ENCODE measurements around the gene MARCHF4. TPM values are rescaled to one million over a fixed set of nuclear protein-coding genes. Genes with fewer than 3 reads are reported as not detected.
A peak's percentile ranks its signal among the peaks of the same experiment; 100 is the strongest.

Gene MARCHF4
- polyA plus RNA-seq (2.4 to 9.2 TPM (median 5.3 TPM) in 3 replicates), polyA minus RNA-seq (2.8 to 17.9 TPM (median 5.9 TPM) in 3 replicates)
- polyA plus RNA-seq (2011; ENCODE audit: low read depth), result 0.06 TPM
- polyA plus RNA-seq (2011; cell fraction: cytosol; rRNA removed), result 4.9 and 6.2 TPM in 2 replicates
- polyA plus RNA-seq (2011; cell fraction: nucleus; rRNA removed), result 6.9 and 8.4 TPM in 2 replicates
- polyA plus RNA-seq (2012; ENCODE audit: low replicate concordance), result 0.59 and 16.4 TPM in 2 replicates
- 4.4 TPM for polyA minus RNA-seq (2011; cell fraction: cytosol; rRNA and poly(A)+ RNA removed)
- polyA minus RNA-seq (2011; cell fraction: nucleus; rRNA and poly(A)+ RNA removed), result 4.3 and 6.4 TPM in 2 replicates

DNA sequence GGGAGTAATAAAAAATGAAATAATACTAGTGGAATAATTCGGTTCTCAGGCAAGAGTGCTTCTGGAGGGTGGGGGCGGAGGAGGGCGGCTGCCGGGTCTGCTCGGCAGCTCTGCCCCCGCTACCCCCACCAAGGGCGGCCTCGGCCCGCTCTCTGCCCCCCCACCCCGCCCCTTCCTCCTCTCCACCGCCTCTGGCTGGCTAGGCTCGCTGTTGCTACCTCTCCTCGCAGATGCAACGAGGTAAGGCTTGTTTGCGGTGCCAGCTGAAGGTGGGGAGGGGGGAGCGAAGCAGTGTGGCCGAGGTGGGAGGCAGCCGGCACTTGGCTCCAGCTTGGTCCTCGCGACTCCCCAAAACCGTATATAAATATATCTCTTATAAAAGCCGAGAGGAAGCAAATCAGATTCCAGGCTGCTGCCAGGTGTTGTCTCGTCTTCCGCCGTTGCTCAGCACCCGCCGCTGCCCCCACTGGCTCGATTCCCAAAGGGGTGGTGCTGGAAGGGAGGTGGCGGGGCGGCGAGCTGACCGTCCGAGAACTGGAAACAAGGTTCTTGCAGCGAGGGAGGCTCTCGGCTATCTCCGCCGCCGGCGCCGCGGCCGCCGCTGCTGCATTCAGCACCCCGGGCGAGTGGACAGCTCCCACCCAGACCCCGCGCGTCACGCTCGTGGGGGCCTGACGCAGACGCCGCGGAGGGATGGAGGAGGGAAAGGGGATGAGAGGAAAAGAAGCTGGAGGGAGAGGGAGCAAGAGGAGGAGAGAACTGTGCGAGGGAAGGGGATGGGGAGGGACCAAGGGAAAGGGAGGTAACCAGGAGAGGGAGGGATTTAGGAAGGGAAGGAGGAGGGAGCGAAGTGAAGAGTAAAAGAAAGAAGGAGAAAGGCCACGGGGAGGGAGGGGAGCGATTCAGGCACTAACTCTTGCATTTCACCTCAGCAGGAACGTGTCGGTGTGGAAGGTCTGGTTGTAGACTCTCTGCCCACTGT is at the start of gene MARCHF4:
Gene MARCHF4 (minus strand): TSS at position 763 of the 982 bp plus-strand sequence. CDS start 2,223 bp downstream, outside the sequence.
- peak within 1 kb of the TSS; percentile 99 for H3K4me2 ChIP-seq (ENCODE audit: control insufficient read depth, extremely low read depth, insufficient read depth, low read depth, low read length)
- H4K20me1 ChIP-seq (ENCODE audit: control insufficient read depth, extremely low read depth, insufficient read depth, low read length), result peaks cover 3% of the 10 kb centered on the region
- no peaks in the 10 kb centered on the region for H3K27me3 ChIP-seq (ENCODE audit: control insufficient read depth, extremely low read depth, insufficient read depth, low read length)
- peak within 1 kb of the TSS; percentile 80 for H2AFZ ChIP-seq (ENCODE audit: control insufficient read depth, low read length)
- H3K4me3 ChIP-seq (ENCODE audit: control insufficient read depth in 2 of 3, extremely low read depth in 1 of 3, insufficient read depth in 2 of 3, low read depth in 1 of 3, low read length in 3 of 3), result peak within 1 kb of the TSS; percentile 48 to 79 (median 77)
- peaks cover 50% of the 10 kb centered on the region for H3K4me1 ChIP-seq (ENCODE audit: control insufficient read depth, extremely low read depth, insufficient read depth, low read length)
- DNase-seq (ENCODE audit: low read depth, low spot score), result peak; percentile 63
- no peaks in the 10 kb centered on the region for H3K9me3 ChIP-seq (ENCODE audit: control insufficient read depth, low read depth, low read length)
- no peak for FAIRE-seq
- peak within 1 kb of the TSS; percentile 70 for H3K27ac ChIP-seq (ENCODE audit: control insufficient read depth, insufficient read depth, low read length)
- no peak for TF ChIP-seq CTCF (optimal IDR thresholded peaks at IDR 0.05 in 1 of 3, IDR thresholded peaks at IDR 0.05 in 1 of 3, conservative IDR thresholded peaks at IDR 0.05 in 1 of 3; ENCODE audit: extremely low read depth in 1 of 3, insufficient read depth in 2 of 3, low read length in 3 of 3)
- no peak for TF ChIP-seq EZH2 (IDR thresholded peaks at IDR 0.05; ENCODE audit: low read length)
- no peaks in the 10 kb centered on the region for H3K36me3 ChIP-seq (ENCODE audit: control insufficient read depth in 2 of 2, extremely low read depth in 1 of 2, insufficient read depth in 2 of 2, low read length in 2 of 2)
- H3K9me1 ChIP-seq (ENCODE audit: control insufficient read depth, extremely low read depth, insufficient read depth, low read length), result peaks cover 5% of the 10 kb centered on the region
- peaks cover 5% of the 10 kb centered on the region for H3K79me2 ChIP-seq (ENCODE audit: control insufficient read depth, insufficient read depth, low read length)
- dilution Hi-C loops (cut with MboI; ENCODE audit: extremely low pct_ligation_motif_present, low sequenced_read_pairs), result no loop called here
- peak within 1 kb of the TSS; percentile 62 for H3K9ac ChIP-seq (ENCODE audit: control insufficient read depth, extremely low read depth, insufficient read depth, low read length)

GRCh38 chr2:216420367-216421101 is 48.3 kb upstream of the MARCHF4 start:
- H3K9me3 ChIP-seq (ENCODE audit: control insufficient read depth, low read depth, low read length), result peaks cover 3% of the 10 kb centered on the region
- no peak for TF ChIP-seq CTCF (optimal IDR thresholded peaks at IDR 0.05 in 1 of 3, IDR thresholded peaks at IDR 0.05 in 1 of 3, conservative IDR thresholded peaks at IDR 0.05 in 1 of 3; ENCODE audit: extremely low read depth in 1 of 3, insufficient read depth in 2 of 3, low read length in 3 of 3)
- TF ChIP-seq EZH2 (IDR thresholded peaks at IDR 0.05; ENCODE audit: low read length), result no peak
- DNase-seq (ENCODE audit: low read depth, low spot score), result no peak

More at GRCh38 chr2:216420367-216421101, 48.3 kb upstream of the MARCHF4 start:
- no peaks in the 10 kb centered on the region for H4K20me1 ChIP-seq (ENCODE audit: control insufficient read depth, extremely low read depth, insufficient read depth, low read length)
- FAIRE-seq, result no peak
- H3K4me2 ChIP-seq (ENCODE audit: control insufficient read depth, extremely low read depth, insufficient read depth, low read depth, low read length), result no peak overlapping the region
- dilution Hi-C loops (cut with MboI; ENCODE audit: extremely low pct_ligation_motif_present, low sequenced_read_pairs), result no loop called here
- H3K9me1 ChIP-seq (ENCODE audit: control insufficient read depth, extremely low read depth, insufficient read depth, low read length), result no peaks in the 10 kb centered on the region
- H3K4me3 ChIP-seq (ENCODE audit: control insufficient read depth in 2 of 3, extremely low read depth in 1 of 3, insufficient read depth in 2 of 3, low read depth in 1 of 3, low read length in 3 of 3), result no peak overlapping the region
- H3K79me2 ChIP-seq (ENCODE audit: control insufficient read depth, insufficient read depth, low read length), result no peaks in the 10 kb centered on the region
- no peaks in the 10 kb centered on the region for H3K4me1 ChIP-seq (ENCODE audit: control insufficient read depth, extremely low read depth, insufficient read depth, low read length)
- H3K9ac ChIP-seq (ENCODE audit: control insufficient read depth, extremely low read depth, insufficient read depth, low read length), result no peak overlapping the region
- no peak overlapping the region for H3K27ac ChIP-seq (ENCODE audit: control insufficient read depth, insufficient read depth, low read length)
- H2AFZ ChIP-seq (ENCODE audit: control insufficient read depth, low read length), result no peak overlapping the region
- no peaks in the 10 kb centered on the region for H3K27me3 ChIP-seq (ENCODE audit: control insufficient read depth, extremely low read depth, insufficient read depth, low read length)
- peaks cover 44 to 49% of the 10 kb centered on the region in 2 experiments for H3K36me3 ChIP-seq (ENCODE audit: control insufficient read depth in 2 of 2, extremely low read depth in 1 of 2, insufficient read depth in 2 of 2, low read length in 2 of 2)
